Stimulated activated CD4-positive, alpha-beta T cell treated with anti-CD3 and anti-CD28 coated beads, Interleukin-4, amount 100 ng/mL, for 48 hours (primary cell): ENCODE measurements around the gene LRRC4C.

ENCODE experiments used
- DNase-seq, 2 donors: peaks; one replicate each; pipeline ENCODE4 v3.0.0-alpha.2; 2020; ENCODE audit warnings: low read depth in 2 of 2

Gene LRRC4C

DNA sequence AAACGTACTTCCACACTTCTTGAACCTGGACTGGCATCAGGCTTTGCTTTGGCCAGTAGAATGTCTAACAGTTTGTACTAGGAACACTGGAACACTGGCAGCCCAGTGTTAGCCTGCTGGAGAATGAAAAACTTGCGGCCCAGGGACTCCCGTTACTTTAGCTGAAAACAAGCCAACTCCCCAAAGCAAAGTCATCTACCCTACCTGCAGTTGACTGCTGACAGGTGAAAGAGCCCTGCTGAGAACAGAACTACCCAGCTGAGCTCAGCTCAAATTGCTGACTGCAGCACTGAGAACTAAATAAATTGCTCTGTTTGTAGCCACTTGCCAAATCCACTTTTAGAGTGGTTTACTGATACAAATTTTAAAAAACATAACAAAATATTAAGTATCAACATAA is 342.5 kb downstream of the LRRC4C start:
- DNase-seq: no peak

DNA sequence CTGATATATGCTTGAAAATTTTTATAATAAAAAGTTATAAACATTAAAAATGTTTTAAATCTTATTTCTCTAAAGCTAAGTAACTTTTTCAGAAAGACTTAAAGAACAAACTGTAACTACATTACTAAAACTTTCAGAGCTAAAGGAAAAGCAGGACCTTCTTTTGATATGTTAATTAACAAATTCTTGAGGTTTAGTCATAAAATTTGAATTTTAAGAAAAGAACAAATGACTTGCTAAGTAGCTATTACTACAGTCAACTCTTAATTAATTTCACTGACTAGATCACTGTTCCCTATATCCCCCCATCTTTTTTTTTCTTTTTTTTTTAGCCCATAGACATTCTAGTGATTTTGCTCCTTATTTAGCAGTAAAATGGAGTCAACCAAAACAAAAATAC is 344.4 kb downstream of the LRRC4C start:
- no peak for DNase-seq

DNA sequence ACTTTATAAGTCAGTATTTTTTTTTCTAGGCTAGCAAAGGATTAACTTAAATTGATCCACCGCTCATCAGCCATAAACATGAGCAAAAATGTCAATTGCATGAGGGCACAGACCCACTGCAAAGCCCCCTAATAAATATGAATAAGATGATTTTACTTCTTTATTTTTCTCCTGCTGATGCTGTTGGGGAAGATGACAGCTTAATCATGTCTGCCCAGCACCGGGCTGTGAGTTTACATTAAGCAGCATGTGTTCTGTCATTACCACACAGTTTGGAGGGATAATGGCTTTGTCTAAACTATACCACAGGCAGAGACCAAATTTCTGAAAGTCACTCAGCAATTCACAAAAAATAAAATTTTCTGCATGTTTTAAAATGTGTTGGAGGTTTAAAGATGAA is 346.3 kb downstream of the LRRC4C start:
- no peak for DNase-seq

DNA sequence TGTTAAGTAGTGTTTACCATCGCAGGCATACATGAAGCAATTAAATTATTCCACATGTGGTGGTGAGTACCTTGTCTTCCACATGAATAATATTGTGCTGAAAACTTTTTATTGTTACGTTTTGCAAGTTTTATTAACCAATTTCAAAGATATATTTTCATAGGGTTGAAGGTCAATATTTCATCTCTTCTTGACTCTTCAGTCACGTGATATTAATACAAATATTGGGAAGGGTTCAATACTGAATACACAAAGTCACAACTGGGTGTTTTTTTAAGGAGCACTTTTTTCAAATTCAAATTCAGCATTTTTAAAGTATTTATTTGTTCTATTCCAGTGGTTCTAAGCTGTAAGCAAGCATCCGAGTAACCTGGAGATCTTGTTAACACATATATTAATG is 348.9 kb downstream of the LRRC4C start:
- DNase-seq: no peak

DNA sequence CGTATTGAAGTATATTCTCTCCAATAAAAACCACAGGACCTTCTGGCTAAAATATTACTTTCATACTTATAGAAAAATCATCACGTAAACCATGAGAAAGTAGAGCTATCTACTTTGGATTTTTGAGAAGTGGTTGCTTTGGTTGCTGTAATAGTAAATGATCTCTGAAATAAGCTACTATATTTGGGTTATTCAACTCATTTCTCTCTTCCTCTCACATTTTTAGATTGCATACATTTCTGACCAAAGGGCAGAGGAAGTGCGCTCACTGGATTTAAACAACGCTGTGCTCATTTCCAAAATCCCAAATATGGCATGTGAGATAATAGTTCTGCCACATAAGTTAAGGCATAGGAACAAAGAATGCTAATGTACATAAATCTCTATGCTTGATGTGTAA is 357.0 kb downstream of the LRRC4C start:
- DNase-seq: no peak

DNA sequence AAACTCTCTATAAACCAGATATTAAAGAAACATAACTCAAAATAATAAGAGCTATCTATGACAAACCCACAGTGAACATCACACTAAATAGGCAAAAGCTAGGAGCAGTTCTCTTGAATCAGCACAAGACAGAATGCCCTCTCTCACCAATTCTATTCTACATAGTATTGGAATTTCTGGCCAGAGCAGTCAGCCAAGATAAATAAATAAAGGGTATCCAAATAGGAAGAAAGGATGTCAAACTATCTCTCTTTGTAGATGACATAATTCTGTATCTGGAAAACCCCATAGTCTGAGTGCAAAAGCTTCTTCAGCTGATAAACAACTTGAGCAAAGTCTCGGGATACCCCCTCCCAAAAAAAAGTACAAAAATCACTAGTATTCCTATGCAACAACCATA is 359.8 kb downstream of the LRRC4C start:
- DNase-seq: no peak

DNA sequence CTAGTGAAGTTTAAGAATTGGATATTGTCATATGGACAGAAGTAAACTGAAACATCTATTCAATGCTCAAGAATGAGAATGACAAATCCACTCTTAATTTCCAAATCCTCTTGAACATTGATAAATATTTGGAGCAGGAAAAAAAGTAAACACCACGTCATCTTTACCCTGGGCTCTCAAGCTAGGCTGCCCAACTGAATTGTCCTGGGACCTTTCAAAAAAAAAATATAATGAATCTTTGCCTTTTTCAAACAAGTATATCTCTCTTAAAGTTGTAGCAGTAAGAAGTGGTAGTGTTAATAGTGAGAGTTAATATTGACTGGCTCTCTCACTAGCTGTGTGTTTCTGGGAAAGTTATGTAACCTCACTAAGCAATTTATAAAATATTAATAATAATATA is 374.3 kb downstream of the LRRC4C start:
- DNase-seq: no peak

GRCh38 chr11:41081756-41082285 is 377.6 kb downstream of the LRRC4C start:
- no peak for DNase-seq

- DNase-seq: no peak
Measured at GRCh38 chr11:41074318-41074717, 385.1 kb downstream of the LRRC4C start.

DNA sequence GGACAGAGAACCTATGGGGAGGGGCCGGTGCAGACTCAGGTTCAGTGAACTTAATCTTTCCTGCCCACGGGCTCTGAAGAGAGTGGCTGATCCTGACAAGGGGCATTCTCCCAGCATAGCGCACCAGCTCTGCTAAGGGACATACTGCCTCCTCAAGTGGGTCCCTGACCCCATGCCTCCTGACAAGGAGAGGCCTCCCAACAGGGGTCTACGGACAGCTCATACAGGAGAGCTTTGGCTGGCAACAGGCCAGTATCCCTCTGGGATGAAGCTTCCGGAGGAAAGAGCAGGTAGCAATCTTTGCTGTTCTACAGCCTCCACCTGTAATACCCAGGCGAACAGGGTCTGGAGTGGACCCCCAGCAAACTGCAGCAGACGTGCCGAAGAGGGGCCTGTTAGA is 394.0 kb downstream of the LRRC4C start:
- DNase-seq: no peak

GRCh38 chr11:41058138-41058537 is 401.3 kb downstream of the LRRC4C start:
- no peak for DNase-seq

GRCh38 chr11:41056892-41057569 is 402.4 kb downstream of the LRRC4C start:
- DNase-seq: no peak

DNA sequence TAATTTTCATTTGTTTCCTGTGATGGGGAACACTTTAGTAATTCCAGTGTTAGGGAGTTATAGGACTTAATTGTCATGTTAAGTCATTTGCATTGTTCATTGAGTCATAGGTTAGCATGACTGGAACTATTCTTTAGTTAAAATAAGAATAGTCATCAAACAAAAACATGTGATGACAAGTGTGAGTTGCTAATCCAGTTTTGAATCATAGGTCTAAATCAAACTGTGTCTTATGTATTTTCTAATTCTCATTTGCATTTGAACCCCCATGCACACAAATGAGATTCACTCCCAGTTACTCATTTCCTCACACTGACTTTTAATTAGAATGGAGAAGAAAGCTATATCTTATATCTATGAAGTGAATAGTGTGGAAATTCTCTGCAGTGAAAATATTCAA is 405.6 kb downstream of the LRRC4C start:
- DNase-seq: no peak

DNA sequence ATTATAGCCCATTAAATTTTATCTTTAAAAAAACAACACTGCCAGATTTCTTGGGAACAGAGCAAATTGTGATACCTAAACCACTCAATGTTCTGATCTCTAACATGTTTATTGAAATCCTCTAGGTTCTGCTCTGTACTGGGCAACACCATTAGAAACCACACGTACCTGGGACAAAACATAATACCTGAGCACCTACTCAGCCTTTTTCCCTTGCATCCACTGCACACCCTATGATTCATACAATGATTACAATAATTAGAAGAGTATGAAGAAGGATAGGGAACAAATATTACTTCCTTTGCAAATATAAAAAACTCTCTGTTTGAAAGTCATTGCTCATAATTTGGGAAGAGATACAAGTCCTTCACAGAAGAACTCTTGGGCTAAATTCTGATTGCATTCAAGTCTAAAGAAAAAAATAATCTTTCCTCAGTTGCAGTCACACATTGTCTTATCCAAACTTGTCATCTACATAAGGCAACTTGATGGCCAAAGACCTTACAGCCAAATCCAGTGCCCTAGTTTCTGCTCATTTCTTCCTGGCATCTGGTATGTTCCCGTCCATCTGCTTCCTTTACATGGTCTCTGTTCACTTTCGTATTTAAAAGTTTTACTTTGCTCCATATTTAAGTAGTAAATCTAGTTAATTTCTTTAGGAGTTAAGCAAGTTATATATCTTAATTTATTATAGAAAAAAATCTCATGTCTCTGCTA is 407.4 kb downstream of the LRRC4C start:
- DNase-seq: no peak

DNA sequence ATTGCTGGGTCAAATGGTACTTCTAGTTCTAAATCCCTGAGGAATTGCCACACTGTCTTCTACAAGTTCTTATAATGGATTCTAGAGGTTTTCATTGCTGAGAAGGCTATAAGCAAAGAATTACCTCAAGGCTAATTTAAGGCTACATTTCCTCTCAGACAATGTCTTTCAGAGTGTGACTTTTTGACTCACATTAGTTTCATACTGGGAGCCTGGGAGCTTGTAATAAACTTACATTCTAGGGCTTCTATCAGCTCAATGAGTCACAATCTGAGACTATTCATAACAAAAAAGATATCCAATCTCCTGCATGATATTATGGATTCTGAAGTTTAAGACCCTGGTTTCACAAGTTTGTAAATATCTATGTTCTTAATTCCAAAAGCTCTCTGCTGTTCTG is 408.7 kb downstream of the LRRC4C start:
- no peak for DNase-seq

DNA sequence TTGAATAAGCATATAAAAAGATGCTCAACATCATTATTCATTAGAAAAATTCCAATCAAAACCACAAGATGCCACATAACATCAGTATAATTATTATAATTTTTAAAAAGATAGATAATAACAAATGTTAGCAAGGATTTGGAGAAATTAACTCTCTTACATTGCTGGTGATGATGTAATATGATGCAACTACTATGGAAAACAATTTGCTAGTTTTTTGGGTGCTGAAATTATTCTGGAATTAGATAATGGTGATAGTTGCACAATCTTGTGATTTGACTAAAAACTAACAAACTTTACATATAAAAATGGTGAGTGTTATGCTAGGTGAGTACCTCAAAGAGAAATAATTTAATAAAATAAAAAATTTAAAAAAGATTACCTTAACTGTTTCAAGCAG is 412.2 kb downstream of the LRRC4C start:
- no peak for DNase-seq

DNA sequence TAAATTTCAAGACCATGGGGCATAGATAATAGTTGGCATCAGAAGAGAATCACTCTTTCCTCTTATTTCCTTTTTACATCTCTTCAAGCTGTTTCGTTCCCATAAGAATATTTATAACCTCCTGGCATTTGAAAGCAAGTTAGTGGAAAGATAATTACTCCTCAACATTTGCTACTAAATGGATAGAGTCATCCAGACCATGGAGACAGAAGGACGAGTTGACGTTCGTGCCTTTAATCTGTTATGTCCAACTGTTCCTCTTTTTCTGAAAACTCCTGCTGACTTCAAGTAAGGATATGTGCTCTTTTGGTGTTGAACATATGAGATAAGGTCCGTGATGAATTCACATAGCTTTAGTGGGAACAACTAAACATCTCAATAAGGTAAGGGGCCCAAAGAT is 414.2 kb downstream of the LRRC4C start:
- DNase-seq: no peak

DNA sequence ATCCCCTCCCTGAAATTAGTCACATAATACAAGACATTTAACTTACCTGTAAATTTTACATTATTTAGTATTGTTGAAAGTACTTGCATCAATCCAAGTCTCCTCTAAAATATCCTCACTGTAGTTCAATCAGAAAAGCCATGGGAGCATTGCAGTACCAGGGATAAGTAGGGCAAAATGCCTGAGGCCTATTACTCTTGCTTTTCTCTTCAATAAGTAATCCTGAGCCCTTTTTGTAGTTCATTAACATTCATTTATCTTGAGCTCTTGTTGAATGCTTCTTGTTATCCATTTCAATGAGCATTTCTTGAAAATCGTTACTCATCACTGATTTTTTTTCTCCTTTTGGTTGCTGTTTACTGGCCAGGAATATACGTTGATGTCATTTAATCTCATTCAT is 414.7 kb downstream of the LRRC4C start:
- no peak for DNase-seq

- DNase-seq: no peak
Measured at GRCh38 chr11:41042688-41043087, 416.8 kb downstream of the LRRC4C start.

DNA sequence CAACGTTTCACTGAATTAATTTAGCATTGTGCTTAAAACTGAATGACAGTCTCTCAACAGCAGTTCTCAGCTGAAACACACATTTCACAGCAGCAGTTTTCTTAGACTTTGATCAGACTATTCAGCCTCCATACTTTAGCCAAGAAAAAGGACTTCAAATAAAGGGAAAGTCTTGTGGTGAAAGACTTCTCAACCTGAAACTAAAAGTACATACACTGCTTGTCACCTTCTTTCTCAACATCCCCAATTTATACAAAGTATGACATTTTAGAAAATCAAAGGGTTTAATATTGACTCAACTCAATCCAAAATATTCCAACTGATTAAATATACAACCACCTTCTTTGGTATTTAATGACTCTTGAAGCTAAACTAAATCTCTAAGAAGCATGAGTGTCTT is 419.0 kb downstream of the LRRC4C start:
- DNase-seq: no peak

- DNase-seq: no peak
Measured at GRCh38 chr11:41039592-41039991, 419.9 kb downstream of the LRRC4C start.

- no peak for DNase-seq
Measured at GRCh38 chr11:41031551-41032060, 427.8 kb downstream of the LRRC4C start.

GRCh38 chr11:41020259-41020658 is 439.2 kb downstream of the LRRC4C start:
- DNase-seq: no peak
